GM21423 (cell line): ENCODE measurements around the gene CHDH.

Source experiments
- ATAC-seq: cut with Tn5 transposase; IDR thresholded peaks from one replicate; pipeline ENCODE4 v1.9.1; 2021; ENCODE audit warnings: mild to moderate bottlenecking, moderate library complexity; ENCODE audit not compliant: unreplicated experiment

CHDH gene

GRCh38 chr3:53764026-53764775 lies 82.0 kb downstream of the CHDH start:
- ATAC-seq = no peak

GRCh38 chr3:53763353-53763752 lies 82.9 kb downstream of the CHDH start:
- no peak for ATAC-seq
